T-helper 1 cell (primary cell): ENCODE measurements around the gene H3-3A.

Source experiments
- DNase-seq, 5 donors: peaks; one replicate each; pipeline ENCODE4 v3.0.0-alpha.2; 2012 to 2020
- total RNA-seq, 4 donors: gene quantifications; one replicate each; lab custom pipeline; 2026; lab: John Stamatoyannopoulos, UW

H3-3A gene
- total RNA-seq, result 84.1 to 132 (median 114) reads per million in 4 donors

DNA sequence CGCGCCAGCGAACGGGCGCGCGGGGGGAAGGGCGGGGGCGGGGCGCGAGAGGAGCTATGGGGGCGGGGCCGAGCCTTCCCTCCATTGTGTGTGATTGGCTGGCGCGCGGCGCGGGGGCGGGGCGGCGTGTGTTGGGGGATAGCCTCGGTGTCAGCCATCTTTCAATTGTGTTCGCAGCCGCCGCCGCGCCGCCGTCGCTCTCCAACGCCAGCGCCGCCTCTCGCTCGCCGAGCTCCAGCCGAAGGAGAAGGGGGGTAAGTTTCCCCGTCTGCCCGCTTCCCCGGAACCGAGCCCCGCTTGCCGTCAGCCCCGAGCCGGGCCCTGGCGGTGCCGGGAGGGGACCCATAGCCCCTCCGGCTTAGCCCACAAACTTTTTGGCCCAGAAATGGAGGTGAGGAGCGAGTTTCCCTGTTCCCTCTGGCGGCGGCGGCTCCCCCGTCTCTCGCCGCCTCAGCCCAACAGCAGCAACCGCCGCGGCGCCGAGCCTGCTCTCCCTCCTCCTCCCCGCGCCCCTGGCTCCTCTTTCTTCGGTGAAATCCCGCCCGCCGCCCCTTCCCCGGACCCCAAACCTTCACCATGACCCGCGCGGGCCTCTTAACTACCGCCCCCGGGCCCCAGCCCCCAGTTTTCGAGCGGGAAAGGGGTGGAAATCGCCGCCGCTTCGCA lies at the start of gene H3-3A:
Gene H3-3A (plus strand): TSS at position 159 of the 666 bp plus-strand sequence. CDS start 1,636 bp downstream, outside the sequence.
- peak; percentile 96 to 98 (median 97) for DNase-seq

DNA sequence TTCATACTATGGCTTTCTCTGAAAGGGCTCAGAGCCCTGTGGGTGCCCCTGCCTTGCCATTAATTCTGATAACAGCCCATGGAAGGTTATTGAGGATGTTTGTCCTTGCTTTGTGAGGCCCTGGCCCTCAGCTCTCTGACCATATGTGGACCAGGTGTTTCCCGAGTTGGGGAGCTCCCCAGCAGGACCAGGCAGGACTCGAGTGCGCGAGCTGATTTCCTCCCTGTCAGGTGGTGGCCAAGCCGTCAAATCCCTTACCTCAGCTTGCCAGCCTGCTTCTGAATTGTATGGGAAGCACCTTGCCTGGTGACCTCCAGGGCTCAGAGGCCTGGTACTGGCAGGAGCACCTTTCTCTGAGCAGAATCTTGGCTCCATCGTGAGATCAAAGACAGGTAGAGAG lies 45.4 kb upstream of the H3-3A start:
- DNase-seq, result no peak

DNA sequence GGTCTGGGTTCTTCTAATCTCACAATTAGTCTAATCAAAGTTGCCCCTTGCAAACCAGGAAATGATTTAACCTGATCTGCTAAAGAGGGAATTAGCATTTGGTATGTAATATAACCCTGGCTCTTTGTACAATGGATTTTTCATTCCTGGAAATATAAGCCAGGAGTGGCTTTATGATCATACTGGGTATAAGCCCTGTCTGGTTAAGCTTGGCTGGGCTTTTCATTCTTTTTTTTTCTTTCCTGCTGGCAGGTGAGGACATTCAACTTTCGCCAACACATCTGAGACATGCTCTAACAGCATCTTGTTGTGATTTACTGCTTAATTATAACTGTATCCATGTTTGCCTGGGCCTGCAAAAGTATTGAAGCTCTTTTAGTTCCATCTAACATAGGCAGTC lies 42.9 kb upstream of the H3-3A start:
- DNase-seq, result no peak

DNA sequence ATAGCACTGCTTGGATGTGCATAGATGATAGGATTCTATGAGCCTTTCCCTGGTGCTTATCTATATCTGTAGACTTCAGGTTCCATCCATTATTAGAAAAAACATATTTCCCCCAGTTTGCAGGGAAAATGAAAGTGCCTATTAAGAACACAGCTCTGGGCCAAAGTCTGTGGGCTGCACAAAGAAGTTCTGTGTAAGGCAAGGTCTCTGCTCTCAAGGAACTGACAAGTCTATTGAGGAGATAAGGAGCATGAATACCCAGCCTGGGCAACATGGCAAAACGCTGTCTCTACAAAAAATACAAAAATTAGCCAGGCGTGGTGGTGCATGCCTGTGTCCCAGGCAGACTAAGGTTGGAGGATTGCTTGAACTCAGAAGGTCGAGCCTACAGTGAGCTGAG lies 41.1 kb upstream of the H3-3A start:
- no peak for DNase-seq

DNA sequence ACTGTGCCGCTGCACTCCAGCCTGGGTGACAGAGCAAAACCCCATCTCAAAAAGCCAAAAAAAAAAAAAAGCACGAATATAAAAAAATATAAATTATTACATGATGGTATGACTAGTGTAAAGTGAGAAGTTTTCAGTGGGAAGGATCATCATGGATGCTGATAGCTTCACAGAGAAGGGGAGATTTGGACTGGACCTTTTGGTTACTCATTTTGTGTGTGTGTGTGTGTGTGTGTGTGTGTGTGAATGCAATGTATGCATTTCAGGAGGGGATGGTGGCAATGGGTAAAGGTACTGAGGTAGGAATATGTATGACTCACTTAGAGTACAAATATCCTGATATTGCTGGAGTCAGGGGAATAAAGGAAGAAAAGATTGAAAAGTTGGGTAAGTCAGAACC lies 40.7 kb upstream of the H3-3A start:
- DNase-seq, result no peak

DNA sequence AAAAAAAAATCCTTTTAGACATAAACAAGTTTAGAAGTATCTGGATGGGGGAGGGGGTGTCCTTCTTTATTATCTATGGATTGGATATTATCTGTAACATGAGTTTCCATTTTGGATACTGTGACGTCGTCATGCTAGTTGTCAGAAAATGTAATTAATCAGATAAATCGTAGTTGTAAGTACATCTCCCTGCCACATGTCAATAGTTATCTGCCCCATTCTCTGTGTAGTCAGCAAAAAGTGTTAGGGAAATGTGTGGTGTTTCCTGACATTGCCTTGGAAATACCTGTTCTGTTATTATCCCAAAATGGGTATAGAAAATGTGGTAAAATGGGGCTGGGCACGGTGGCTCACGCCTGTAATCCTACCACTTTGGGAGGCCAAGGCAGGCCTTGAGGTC lies 38.8 kb upstream of the H3-3A start:
- no peak for DNase-seq

DNA sequence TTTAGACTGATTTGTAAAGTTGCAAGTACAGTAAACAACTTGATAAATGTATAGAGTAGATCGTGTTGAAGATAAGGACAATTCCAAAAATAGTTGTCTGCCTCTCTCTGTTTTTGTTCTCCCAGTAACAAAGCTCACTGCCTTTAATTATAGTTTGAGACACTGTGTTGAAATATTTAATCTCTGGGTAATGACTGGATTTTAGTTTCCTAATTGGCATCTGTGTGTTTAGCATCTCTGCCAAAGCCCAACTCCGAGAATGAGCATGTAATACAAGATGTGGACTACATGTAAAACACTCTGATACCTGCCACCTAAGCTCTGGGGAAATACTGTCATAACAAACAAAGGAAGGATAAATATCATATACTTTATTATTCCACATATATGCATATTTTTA lies 35.7 kb upstream of the H3-3A start:
- no peak for DNase-seq

DNA sequence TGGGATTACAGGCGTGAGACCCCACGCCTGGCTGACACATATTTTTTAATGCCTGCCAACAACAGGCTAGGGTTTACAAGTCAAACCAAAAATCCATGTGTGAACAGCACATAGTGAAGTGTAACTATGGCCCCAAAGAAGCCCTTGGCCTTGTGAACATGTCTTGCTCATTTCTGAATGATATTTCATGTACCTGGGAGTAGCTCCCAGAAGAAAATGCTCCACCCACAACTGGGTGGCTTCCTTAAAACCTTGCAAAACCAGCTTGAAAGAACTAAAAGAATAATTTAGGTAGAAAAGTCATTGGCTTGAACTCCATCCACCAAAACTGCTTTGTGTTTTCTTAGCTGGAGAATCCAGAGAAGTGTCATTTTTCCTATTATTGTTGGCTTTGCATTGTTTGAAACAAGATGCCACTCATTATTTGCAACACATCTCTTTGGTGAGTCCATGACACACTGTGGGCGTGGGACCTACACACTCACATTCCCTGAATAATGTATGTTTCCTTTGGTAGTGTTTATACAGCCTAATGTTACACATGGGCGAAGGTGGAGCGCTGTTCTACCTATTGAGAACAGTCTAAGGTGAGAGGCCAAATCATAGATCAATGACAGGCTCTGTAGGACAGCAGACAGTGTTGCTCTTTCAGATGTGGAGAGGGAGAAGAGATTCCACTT lies 34.8 kb upstream of the H3-3A start:
- DNase-seq, result no peak

DNA sequence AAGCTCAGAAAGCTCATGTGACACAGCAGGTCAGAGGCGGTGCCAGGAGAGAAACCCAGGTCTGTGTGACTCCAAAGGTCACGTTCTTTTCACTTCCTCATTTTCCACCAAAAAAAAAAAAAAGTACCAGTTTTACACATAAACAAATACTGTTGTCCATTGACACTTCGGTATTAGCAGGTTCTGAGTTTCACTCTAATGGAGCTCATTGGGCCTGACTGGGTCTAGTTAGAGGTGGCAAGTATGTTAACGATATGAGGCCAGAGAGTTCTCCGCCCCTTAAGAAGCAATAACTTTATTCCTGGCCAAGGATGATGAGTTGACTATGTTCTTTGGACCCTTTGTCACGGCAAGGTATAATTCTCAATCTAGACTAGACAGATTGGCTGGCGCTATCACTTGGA lies 33.4 kb upstream of the H3-3A start:
- no peak for DNase-seq

DNA sequence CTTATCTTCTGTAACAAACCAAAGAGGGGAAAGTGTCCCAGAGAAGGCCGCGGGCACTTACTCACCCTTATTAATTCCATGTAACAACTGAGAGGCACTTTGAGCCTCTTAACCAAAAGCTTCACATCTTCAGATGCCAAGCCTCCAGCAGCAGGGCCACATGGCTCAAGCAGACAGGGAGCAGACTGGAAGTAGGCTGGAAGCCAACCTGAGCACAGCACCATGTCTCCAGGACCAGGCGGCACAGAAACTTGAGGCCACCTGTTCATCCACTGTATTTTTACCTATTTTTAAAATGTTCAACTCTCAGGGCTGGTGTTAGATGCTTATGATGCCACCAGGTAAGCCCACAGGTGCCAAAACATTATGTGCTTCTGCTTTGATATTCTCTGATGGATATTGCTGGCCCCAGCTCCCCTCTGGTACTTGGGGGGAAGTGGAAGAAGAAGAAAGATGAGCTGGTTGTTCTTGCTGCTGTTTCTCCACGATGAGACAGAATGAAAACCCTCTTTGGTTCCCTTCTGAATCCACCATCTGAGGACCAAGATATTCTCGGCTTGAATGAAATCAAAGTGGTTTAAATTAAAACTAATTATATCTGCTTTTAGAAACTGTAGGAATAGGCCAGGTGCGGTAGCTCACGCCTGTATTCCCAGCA lies 32.8 kb upstream of the H3-3A start:
- no peak for DNase-seq

DNA sequence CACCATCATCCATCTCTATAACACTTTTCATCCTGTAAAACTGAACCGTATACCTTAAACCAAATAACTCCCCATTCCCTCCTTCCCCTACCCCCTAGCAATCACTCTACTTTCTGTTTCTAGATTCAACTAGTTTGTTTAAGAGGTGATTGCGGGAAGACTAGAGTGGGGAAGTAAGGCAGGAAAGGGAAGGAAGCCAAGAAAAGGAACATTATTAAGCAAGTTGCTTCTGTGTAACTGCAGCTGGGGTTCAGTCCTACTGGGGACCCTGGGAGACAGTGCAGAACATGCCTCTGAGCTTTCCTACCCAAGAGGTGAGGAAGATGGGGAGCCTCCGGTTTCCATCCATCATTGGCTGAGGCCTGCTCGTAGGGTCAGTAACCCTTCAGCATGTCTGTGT lies 28.9 kb upstream of the H3-3A start:
- DNase-seq, result no peak

DNA sequence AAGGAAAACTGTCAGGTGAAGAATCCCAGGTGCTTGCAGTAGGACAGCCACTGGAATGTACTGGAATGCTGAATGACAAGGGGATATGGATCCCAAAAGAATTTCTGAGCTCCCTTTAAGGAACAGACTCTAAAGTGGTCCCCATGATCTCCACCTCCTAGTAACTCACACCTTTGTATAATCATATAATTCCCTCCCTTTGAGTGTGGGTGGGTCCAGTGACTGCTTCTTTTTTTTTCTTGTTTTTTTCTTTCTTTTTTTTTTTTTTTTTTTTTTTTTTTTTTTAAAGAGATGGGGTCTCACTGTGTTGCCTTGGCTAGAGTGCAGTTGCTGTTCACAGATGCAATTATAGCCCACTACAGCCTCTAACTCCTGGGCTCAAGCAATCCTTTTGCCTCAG lies 28.5 kb upstream of the H3-3A start:
- DNase-seq, result no peak

DNA sequence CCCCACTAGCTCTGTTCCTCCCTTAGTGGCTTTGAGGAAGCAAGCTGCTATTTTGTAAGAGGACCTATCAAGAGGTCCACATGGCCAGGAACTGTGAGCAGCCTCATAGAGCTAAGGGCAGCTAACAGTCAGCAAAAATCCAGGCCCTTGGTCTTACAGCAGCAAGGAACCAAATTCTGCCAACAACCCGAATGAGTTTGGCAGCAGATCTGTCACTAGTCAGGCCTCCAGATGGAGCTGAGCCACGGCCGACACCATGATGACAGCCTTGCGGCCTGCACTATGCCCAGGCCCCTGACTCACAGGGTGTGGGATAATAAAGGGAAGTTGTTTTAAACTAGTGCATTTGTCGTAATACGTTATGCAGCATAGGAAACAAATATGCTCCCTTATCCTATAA lies 28.0 kb upstream of the H3-3A start:
- no peak for DNase-seq

DNA sequence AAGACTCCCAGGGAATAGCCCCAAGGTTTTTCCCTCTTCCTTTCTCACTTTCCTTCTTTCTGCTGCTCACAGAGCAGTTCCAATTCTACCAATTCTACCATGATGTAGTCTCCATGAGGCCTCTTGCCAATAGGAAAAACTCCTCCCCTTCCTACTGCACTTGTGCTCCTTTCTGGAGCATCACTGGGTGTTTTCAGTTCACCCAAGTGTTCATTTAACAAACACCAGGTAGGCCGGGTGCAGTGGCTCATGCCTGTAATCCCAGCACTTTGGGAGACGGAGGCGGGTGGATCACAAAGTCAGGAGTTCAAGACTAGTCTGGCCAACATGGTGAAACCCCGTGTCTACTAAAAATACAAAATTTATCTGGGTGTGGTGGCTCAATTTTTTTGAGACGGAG lies 26.6 kb upstream of the H3-3A start:
- DNase-seq, result no peak

DNA sequence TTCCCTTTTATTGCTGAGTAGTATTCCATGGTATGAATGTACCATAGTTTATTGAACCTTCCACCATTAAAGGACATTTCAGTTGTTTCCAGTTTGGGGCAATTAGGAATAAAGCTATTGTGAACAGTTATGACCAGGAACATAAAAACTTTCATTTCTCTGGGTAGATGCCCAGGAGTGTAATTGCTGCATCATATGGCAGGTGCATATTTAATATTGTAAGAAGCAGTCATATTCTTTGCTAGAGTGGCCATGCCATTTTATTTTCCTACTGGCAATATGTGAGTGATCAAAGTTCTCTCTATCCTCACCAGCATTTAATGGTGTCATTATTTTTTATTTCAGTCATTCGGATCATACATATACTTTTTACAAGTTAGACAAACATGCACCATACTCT lies 23.9 kb upstream of the H3-3A start:
- no peak for DNase-seq

DNA sequence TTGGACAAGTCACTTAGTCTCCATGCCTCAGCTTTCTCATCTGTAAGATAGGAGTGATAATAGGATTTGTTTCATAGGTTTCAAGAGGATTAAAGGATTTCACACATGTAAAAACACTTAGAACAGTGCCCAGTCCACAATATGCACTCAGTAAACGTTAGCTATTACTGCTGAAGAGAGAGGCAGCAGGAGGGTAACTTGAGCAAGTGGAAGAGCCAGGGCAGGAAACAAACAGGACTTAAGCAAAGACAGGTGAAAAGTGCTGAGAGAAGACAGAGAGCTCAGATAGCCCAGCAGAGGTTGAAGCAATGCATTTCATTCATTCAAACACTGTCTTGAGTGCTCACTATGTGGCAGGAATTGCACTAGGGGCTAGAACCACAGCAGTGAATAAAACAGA lies 21.1 kb upstream of the H3-3A start:
- DNase-seq, result no peak

DNA sequence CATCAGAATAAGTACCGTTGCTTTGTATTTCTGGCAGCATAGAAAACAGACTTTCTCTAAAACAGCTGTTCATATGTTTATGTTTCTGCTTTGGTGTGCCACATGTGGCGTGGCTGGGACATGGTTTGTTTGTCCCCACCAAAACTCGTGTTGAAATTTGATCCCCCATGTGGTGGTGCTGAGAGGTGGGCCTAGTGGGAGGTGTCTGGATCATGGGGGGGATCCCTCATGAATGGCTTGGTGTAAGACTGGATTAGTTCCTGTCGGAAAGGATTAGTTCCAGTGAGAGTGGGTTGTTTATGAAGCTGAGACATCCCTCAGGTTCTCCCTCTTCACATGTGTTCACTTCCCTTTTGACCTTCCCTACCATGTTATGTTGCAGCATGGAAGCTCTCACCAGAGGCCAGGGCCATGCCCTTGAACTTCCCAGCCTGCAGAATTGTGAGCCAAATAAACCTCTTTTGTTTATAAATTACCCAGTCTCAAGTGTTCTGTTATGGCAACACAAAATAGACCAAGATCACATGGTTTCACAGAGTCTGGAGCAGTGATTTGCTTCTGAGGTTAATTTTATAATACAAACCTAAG lies 17.9 kb upstream of the H3-3A start:
- DNase-seq, result no peak

DNA sequence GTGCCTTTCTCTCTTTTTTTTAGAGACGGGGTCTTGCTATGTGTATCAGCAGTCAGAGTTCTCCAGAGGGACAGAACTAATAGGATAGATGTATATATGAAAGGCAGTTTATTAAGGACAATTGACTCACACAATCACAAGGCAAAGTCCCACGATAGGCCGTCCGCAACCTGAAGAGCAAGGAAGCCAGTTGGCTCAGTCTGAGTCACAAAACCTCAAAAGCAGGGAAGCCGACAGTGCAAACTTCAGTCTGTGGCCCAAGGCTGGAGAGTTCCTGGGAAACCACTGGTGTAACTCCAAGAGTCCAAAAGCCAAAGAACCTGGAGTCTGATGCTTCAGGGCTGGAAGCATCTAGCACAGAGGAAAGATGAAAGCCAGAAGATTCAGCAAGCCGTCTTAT lies 16.3 kb upstream of the H3-3A start:
- DNase-seq, result no peak

DNA sequence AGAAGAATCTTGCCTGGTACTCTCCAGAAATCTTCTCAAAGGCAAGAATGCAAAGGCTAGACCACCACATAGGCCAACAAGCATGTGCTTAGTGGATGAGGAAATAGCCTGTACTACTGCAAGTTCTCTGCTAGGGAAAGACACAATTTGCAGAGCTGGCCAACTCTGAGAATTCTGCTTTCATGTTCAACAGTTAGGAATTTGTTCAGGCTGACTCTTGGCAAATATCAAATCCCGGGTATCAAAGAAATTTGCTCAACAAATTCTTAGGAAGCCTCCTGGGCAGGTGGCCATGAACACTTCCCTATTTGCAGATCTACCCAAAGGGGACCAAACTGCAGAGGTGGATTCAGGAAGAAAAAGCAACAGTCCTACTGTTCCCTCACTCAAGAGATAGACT lies 15.0 kb upstream of the H3-3A start:
- DNase-seq, result no peak

DNA sequence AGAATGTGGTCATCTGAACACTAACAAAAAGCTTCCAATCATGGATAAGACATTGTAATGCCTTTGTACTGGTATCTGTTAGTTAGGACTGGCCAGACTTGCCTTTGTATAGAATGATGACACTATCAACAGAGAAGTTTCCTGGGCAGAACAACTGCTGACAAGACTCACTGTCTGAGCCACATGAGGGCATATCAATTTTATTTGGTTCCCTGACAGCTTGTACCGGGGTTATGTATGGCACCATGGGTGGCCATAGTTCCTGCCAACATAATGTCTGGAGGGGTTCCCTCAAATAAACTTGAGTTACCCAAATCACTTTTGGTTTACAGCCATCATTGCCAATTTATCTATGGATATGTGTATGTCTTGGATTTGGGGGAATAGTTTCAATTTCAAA lies 13.6 kb upstream of the H3-3A start:
- DNase-seq, result no peak

DNA sequence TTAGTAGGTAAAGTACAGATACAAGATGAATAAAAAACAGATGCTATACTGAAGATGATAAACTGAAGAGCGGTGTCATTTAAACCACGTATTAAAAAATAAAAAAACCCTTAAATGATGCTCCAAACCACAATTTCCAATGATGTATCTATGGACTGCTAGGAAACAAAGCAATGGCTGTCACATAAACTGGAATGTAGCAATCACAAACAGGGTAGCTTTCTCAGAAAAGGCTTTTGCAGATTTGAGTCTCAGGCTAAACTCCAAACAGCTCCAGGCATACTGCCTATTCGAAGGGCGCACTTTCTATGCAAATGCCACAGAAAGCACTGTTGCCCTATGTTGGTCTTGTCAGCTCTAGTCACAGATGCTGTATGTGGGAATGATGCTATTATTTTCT lies 12.4 kb upstream of the H3-3A start:
- DNase-seq, result no peak

DNA sequence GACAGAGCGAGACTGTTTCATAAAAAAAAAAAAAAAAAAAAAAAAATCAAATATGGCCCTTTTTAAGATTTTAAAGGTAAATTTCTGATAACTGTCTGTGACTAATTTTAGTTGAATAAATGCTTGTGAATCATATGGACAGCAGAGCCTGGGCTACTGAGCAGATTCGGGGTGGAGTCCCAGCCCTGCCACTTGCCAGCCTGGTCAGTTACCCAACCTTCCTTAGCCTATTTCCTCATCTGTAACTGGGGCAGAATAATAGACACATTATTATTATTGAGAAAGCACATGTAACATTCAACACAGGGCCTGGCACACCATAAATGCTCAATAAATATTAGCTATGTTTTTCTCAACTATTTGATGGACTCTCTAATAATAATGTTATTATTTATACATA lies 11.2 kb upstream of the H3-3A start:
- DNase-seq, result no peak

DNA sequence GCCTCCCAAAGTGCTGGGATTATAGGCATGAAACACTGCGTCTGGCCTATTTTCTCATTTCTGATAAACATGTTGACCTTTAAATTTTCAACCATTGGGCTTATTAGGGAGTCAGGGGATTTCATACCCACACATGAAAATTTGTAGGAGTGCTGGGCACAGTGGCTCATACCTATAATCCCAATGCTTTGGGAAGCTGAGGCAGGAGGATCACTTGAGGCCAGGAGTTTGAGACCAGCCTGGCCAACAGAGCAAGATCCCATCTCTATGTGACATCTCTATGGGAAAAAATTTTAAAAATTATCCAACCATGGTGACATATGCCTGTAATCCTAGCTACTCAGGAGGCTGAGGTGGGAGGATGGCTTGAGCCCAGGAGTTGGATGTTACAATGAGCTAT lies 10.5 kb upstream of the H3-3A start:
- DNase-seq, result no peak
